ENCODE measurements around the gene LRRIQ4.

Gene LRRIQ4

GRCh38 chr3:169825316-169825715 lies 12.6 kb downstream of the LRRIQ4 start:
- no peak for TF ChIP-seq CTCF (IDR thresholded peaks at IDR 0.05; ENCODE audit: low read depth, low read length)
- no peak for DNase-seq (ENCODE audit: extremely low read depth, low read depth)

- no peak for TF ChIP-seq CTCF (IDR thresholded peaks at IDR 0.05; ENCODE audit: low read depth, low read length)
- DNase-seq (ENCODE audit: extremely low read depth, low read depth), result no peak
Observed at GRCh38 chr3:169827712-169828111, 15.0 kb downstream of the LRRIQ4 start.

- TF ChIP-seq CTCF (IDR thresholded peaks at IDR 0.05; ENCODE audit: low read depth, low read length), result no peak
- no peak for DNase-seq (ENCODE audit: extremely low read depth, low read depth)
Observed at GRCh38 chr3:169835533-169835932, 22.9 kb downstream of the LRRIQ4 start.

- TF ChIP-seq CTCF (IDR thresholded peaks at IDR 0.05; ENCODE audit: low read depth, low read length), result no peak
- DNase-seq (ENCODE audit: extremely low read depth, low read depth), result no peak
Observed at GRCh38 chr3:169836078-169836941, 23.6 kb downstream of the LRRIQ4 start.

- no peak for TF ChIP-seq CTCF (IDR thresholded peaks at IDR 0.05; ENCODE audit: low read depth, low read length)
- no peak for DNase-seq (ENCODE audit: extremely low read depth, low read depth)
Observed at GRCh38 chr3:169836942-169837275, 24.2 kb downstream of the LRRIQ4 start.

GRCh38 chr3:169838511-169839030 lies 25.9 kb downstream of the LRRIQ4 start:
- no peak for TF ChIP-seq CTCF (IDR thresholded peaks at IDR 0.05; ENCODE audit: low read depth, low read length)
- DNase-seq (ENCODE audit: extremely low read depth, low read depth), result no peak

GRCh38 chr3:169841171-169841570 lies 28.5 kb downstream of the LRRIQ4 start:
- no peak for TF ChIP-seq CTCF (IDR thresholded peaks at IDR 0.05; ENCODE audit: low read depth, low read length)
- no peak for DNase-seq (ENCODE audit: extremely low read depth, low read depth)
